Osteocyte (in vitro differentiated cells): ENCODE data around the gene CCN5. TPM values are rescaled to one million over a fixed set of nuclear protein-coding genes. Genes with fewer than 3 reads are reported as not detected.

Experiments used
- DNase-seq: peaks from one replicate; pipeline ENCODE4 v3.0.0; 2021; ENCODE audit warnings: mixed read lengths; ENCODE audit not compliant: unreplicated experiment; ENCODE audit errors: extremely low spot score
- H3K27ac Mint-ChIP-seq: one replicate; pipeline ENCODE4 v1.8.0; 2021; ENCODE audit warnings: mild to moderate bottlenecking, mixed read lengths; ENCODE audit not compliant: unreplicated experiment
- H3K27me3 Mint-ChIP-seq: one replicate; pipeline ENCODE4 v1.8.0; 2021; ENCODE audit warnings: mixed read lengths; ENCODE audit not compliant: unreplicated experiment
- H3K36me3 Mint-ChIP-seq: one replicate; pipeline ENCODE4 v1.8.0; 2021; ENCODE audit warnings: mixed read lengths; ENCODE audit not compliant: unreplicated experiment
- H3K4me1 Mint-ChIP-seq: one replicate; pipeline ENCODE4 v1.8.0; 2021; ENCODE audit warnings: mixed read lengths; ENCODE audit not compliant: unreplicated experiment
- H3K4me3 Mint-ChIP-seq: one replicate; pipeline ENCODE4 v1.8.0; 2021; ENCODE audit warnings: mild to moderate bottlenecking, moderate library complexity, mixed read lengths; ENCODE audit not compliant: unreplicated experiment
- H3K9me3 Mint-ChIP-seq: one replicate; pipeline ENCODE4 v1.8.0; 2021; ENCODE audit warnings: mixed read lengths; ENCODE audit not compliant: unreplicated experiment
- total RNA-seq: library from RNA; stranded (reverse); gene quantifications from 2 replicates; pipeline ENCODE4 v1.2.1, GENCODE V29; 2021
- TF ChIP-seq, protein P1 (sequence below): fragments of 200-600 bp; sonication (generic); IDR thresholded peaks from 2 replicates; pipeline ENCODE4 v1.5.0; 2021; ENCODE audit warnings: antibody characterized with exemption, mild to moderate bottlenecking, moderate library complexity

Gene CCN5
- total RNA-seq, 1 donor from 2014 or later, result 18.2 TPM

DNA sequence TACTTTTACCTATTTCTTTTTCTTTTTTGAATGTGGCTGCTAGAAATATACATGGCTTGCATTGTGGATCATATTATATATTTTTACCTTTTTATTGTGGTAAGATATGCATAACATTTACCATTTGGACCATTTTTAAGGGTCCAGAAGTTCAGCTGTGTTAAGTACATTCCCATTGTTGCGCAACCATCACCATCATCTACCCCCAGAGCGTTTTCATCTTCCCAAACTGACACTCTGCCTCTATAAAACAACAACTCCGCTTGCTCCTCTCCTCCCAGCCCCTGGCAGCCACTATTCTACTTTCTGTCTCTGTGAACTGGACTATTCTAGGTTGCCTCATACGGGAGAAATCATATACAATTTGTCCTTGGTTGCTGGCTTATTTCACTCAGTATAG is 28.2 kb upstream of the CCN5 start:
- H3K27ac Mint-ChIP-seq, result no peak overlapping the region
- H3K4me1 Mint-ChIP-seq, result peaks cover 30% of the 10 kb centered on the region
- peaks cover 3% of the 10 kb centered on the region for H3K36me3 Mint-ChIP-seq
- H3K27me3 Mint-ChIP-seq, result no peaks in the 10 kb centered on the region
- H3K4me3 Mint-ChIP-seq, result no peak overlapping the region
- TF ChIP-seq, protein P1, sequence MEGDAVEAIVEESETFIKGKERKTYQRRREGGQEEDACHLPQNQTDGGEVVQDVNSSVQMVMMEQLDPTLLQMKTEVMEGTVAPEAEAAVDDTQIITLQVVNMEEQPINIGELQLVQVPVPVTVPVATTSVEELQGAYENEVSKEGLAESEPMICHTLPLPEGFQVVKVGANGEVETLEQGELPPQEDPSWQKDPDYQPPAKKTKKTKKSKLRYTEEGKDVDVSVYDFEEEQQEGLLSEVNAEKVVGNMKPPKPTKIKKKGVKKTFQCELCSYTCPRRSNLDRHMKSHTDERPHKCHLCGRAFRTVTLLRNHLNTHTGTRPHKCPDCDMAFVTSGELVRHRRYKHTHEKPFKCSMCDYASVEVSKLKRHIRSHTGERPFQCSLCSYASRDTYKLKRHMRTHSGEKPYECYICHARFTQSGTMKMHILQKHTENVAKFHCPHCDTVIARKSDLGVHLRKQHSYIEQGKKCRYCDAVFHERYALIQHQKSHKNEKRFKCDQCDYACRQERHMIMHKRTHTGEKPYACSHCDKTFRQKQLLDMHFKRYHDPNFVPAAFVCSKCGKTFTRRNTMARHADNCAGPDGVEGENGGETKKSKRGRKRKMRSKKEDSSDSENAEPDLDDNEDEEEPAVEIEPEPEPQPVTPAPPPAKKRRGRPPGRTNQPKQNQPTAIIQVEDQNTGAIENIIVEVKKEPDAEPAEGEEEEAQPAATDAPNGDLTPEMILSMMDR, result no peak
- H3K9me3 Mint-ChIP-seq, result peaks cover 10% of the 10 kb centered on the region
- DNase-seq, result no peak

DNA sequence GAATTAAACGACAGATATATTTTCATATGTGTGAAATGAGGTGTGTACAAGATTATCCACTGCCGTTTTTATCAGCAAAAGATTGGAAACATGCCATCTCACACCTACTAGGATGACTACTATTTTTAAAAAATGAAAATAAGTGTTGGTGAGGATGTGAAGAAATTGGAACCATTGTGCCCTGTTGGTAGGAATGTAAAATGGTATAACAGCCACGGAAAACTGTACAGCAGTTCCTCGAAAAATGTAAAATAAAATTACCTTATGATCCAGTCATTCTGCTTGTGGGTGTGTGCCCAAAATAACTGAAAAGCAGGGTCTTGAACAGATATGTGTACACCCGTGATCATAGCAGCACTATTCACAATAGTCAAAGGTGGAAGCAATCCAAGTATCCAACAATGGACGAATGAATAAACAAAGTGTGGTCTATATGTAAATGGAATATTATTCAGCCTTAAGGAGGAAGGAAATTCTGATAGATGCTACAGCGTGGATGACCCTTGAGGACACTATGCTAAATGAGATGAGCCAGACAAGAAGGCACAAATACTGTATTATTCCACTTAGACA is 27.0 kb upstream of the CCN5 start:
- DNase-seq, result no peak

DNA sequence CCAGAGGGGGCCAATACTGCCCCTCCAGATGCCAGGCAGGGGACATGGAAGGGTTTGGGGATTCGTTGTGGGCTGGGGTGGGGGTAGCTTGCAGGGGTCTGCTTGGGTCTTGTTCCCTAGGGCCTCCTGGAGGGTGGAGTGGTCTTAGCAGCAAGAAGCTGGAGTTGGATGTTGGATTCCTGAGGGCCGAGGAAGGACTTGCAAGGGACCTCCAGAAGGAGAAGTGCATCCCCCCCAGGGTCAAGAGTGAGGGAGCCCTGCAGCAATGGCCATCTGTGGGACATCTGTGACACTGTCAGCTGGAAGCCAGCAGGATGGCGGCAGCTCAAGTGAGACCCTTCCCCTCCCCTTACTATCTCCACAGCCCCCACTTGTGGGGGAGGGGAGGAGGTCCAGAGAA is 25.4 kb upstream of the CCN5 start:
- peak overlapping the region; percentile 57 for H3K27ac Mint-ChIP-seq
- peaks cover 11% of the 10 kb centered on the region for H3K9me3 Mint-ChIP-seq
- no peak for DNase-seq
- no peaks in the 10 kb centered on the region for H3K27me3 Mint-ChIP-seq
- H3K4me3 Mint-ChIP-seq, result no peak overlapping the region
- peaks cover 3% of the 10 kb centered on the region for H3K36me3 Mint-ChIP-seq
- TF ChIP-seq, protein P1, result no peak
- H3K4me1 Mint-ChIP-seq, result peaks cover 57% of the 10 kb centered on the region

More for the DNA sequence above, 27.0 kb upstream of the CCN5 start:
- H3K27ac Mint-ChIP-seq, result no peak overlapping the region
- peaks cover 11% of the 10 kb centered on the region for H3K9me3 Mint-ChIP-seq
- no peak overlapping the region for H3K4me3 Mint-ChIP-seq
- H3K36me3 Mint-ChIP-seq, result peaks cover 3% of the 10 kb centered on the region
- H3K27me3 Mint-ChIP-seq, result no peaks in the 10 kb centered on the region
- peaks cover 42% of the 10 kb centered on the region for H3K4me1 Mint-ChIP-seq
- TF ChIP-seq, protein P1, result peak; percentile 30

DNA sequence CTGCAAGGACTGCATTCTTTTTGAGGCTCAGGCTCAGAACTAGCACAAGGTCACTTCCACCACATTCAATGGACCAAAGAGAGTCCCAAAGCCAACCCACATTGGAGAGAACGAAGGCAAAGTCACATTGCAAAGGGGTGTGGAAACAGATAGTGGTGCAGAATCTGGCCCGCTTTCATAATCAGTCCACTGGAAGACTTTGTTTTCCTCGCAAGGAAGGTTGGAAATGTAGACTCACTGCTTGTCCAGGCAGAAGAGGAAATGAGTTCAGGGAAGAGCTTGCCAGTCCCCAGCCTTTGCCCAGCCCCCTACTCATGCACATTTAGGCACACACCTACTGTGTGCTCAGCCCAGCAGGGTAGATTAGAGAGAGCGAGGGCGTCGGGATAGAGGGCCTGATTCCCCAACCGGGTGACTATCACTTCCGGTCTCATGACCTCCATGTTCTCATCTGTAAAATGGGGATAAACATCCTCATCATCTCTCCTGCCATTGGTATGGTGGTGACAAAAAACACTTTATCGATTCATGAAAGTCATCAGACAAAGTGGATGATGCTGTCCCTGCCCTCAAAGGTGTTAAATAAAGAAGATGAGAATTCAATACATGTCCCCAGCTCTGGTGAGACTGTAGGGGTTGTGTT is 24.3 kb upstream of the CCN5 start:
- Mint-ChIP-seq H3K36me3 (peaks cover 3% of the 10 kb centered on the region), H3K9me3 (peaks cover 11% of the 10 kb centered on the region), H3K27ac (peak overlapping the region; percentile 95), H3K4me3 (no peak overlapping the region), H3K27me3 (no peaks in the 10 kb centered on the region), H3K4me1 (peaks cover 59% of the 10 kb centered on the region)
- DNase-seq, result no peak
- TF ChIP-seq, protein P1, result no peak
